Epithelial cell of esophagus (primary cell): ENCODE data around the gene ZC3HAV1.
"Not testable (repeated sequence)": the region's sequence is repeated elsewhere in the genome, so short reads cannot be mapped to it uniquely, and the experiment has no call there.

ENCODE experiments used
- DNase-seq: peaks from one replicate; pipeline ENCODE4 v3.0.0; 2010; ENCODE audit warnings: low read depth
- H3K4me3 ChIP-seq: 2 replicates; pipeline ENCODE4 v1.5.1; 2011; ENCODE audit warnings: mild to moderate bottlenecking, low read length, control low read depth
- TF ChIP-seq, protein P1 (sequence below): IDR thresholded peaks from 2 replicates; pipeline ENCODE4 v1.5.1; 2011; ENCODE audit warnings: low read depth, mild to moderate bottlenecking, low read length, control low read depth, inconsistent platforms; ENCODE audit not compliant: insufficient read depth; ENCODE audit errors: missing control alignments

ZC3HAV1 gene

DNA sequence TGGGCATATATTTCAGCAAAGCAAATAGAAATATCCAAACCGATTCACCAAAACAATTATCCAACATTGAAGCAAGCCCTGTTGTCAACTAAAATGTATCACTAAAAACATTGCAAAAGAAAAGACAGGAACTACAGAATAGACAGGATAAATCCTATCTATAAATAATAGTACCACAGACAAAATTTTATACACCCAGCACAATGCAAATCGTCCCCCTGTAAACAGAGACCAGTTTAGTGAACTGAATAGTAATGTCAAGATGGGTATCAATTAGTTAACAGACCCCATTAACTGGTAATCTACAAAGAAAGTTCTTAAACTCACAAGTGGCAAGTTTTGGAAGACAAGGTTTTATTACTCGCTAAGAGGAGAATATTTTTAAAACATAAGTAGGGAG is 4.0 kb downstream of the ZC3HAV1 start:
- no peak for DNase-seq
- H3K4me3 ChIP-seq, result no peak overlapping the region
- TF ChIP-seq, protein P1, sequence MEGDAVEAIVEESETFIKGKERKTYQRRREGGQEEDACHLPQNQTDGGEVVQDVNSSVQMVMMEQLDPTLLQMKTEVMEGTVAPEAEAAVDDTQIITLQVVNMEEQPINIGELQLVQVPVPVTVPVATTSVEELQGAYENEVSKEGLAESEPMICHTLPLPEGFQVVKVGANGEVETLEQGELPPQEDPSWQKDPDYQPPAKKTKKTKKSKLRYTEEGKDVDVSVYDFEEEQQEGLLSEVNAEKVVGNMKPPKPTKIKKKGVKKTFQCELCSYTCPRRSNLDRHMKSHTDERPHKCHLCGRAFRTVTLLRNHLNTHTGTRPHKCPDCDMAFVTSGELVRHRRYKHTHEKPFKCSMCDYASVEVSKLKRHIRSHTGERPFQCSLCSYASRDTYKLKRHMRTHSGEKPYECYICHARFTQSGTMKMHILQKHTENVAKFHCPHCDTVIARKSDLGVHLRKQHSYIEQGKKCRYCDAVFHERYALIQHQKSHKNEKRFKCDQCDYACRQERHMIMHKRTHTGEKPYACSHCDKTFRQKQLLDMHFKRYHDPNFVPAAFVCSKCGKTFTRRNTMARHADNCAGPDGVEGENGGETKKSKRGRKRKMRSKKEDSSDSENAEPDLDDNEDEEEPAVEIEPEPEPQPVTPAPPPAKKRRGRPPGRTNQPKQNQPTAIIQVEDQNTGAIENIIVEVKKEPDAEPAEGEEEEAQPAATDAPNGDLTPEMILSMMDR, result no peak

DNA sequence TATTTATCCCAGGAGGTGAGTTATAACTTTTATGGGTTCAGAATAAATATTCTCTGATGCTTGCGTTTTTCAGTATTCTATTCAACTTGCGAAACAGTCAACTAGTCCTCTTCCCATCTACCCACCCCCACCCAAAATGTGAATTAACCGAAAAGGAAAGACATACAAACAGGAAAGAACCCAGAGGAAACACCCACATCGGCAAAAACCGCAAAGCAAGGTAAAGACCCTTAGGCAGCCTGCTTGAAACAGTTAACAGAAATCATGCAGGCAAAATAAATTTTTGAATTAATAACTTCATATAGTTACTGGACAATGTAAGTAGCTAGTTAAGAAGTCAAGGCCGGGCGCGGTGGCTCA is 5.4 kb downstream of the ZC3HAV1 start:
- TF ChIP-seq, protein P1, result no peak
- DNase-seq, result no peak
- H3K4me3 ChIP-seq, result no peak overlapping the region

DNA sequence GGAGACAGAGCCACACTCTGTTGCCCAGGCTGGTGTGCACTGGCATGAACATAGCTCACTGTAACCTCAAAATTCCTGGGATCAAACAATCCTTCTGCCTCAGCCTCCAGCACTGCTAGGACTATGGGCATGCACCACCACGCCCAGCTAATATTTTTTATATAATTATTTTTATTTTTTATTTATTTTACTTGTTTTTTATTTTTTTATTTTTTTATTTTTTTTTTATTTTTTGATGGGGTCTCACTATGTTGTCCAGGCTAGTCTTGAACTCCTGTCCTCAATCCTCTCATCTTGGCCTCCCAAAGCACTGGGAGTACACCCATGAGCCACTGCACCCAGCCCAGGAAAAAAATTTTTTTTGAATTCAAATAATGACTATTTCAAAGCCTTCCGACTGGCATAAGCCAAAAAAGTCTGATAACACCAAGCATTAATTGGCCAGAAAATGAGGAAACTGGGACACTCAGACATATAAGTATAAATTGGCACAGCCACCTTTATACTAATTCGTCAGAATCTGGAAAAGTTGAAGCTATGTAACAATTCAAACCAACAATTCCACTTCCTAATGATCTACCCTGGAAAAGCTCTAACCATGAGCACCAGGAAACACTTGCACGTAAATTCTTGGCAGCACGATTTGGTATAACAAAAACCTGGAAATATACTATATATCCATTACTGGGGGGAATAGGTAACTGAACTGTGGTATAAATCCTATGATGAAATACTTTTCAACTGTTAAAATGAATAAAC is 6.3 kb downstream of the ZC3HAV1 start:
- H3K4me3 ChIP-seq, result no peak overlapping the region
- DNase-seq, result no peak
- TF ChIP-seq, protein P1, result no peak

DNA sequence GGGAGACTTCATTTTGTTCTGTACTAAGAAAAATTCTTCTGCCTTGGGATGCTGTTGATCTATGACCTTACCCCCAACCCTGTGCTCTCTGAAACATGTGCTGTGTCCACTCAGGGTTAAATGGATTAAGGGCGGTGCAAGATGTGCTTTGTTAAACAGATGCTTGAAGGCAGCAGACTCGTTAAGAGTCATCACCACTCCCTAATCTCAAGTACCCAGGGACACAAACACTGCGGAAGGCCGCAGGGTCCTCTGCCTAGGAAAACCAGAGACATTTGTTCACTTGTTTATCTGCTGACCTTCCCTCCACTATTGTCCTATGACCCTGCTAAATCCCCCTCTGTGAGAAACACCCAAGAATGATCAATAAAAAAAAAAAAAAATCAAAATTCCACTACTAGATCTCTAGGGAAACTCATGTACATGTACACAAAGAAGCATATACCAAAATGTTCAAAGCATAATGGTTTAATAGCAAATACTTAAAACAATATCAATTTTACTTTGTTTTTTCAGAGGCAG is 7.8 kb downstream of the ZC3HAV1 start:
- not testable (repeated sequence) for DNase-seq, H3K4me3 ChIP-seq

DNA sequence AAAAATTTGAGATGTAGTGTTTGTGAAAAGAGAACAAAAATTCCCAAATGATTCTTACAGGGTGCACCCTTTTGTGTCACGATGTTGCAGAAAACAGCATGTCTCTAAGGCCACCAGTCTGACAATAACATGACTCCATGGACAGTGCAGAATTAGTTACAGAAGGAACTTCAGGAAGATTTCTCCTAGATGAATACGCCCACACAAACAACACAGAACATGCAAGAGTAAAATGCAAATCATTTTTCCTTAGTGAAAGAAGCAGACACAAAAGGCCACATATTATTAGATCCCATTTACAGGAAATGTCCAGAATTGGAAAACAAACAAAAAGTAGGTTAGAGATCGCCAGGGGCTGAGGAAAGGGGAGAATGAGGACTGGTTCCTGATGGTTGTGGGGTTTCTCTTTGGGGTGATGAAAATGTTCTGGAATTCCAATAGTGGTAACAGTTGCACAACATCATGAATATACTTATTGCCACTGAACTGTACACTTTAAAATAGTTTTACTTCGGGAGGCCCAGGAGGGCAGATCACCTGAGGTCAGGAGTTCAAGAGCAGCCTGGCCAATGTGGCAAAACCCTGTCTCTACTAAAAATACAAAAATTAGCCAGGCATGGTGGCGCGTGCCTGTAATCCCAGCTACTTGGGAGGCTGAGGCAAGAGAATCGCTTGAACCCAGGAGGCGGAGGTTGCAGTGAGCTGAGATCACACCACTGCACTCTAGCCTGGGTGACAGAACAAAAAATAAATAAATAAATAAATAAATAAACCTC is 10.2 kb downstream of the ZC3HAV1 start:
- TF ChIP-seq, protein P1, result no peak
- no peak overlapping the region for H3K4me3 ChIP-seq
- DNase-seq, result no peak

DNA sequence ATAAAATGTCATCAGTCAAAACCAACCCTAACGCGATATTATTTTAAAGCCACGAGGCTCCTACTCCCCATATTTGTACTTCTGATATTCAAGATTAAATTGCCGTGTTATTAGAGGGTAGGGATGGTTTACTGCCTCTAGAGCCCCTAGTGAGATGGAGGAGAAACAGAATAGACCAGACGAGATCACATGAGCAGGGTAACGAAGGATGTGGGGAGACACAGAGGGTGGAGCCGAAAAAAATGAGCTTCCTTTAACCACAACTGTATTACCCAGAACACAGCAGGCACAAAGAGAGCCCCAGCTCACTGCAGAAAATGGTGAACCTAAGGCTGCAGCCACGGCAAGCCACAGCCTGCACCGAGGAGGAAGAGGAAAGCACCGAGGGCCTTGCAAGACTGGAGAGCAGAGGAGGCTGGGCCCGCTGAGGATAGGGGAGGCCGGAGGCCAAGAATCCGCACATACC is 14.3 kb downstream of the ZC3HAV1 start:
- no peak overlapping the region for H3K4me3 ChIP-seq
- DNase-seq, result no peak
- TF ChIP-seq, protein P1, result no peak

DNA sequence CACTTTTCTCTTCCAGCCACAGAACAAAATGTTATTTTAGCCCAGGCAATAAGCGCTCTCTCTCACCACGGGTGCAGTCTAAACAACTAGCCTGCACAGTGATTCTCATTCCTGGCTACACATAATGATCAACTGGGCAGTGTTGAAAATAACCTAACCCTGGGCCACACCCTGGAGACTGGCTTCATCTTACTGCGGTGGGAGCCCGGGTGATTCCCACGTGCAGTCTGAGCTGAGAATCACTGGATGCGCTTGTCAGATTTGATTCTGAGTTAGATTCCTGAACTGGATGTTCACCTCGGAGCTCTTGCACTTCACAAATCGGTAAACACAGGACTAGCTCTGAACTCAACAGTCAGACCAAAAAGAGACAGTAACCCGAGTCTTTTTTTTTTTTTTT is 14.9 kb downstream of the ZC3HAV1 start:
- TF ChIP-seq, protein P1, result no peak
- no peak overlapping the region for H3K4me3 ChIP-seq
- DNase-seq, result no peak
